Nucleus accumbens (tissue), 56 donors: ENCODE results near the gene LMLN.
"Not testable (repeated sequence)": the region's sequence is repeated elsewhere in the genome, so short reads cannot be mapped to it uniquely, and the experiment has no call there.

Experiments
- DNase-seq, 56 donors: peaks; one replicate each; lab custom pipeline; 2025; lab: John Stamatoyannopoulos, UW

The LMLN gene

GRCh38 chr3:198070871-198071270 lies 110.9 kb downstream of the LMLN start:
- no peak for DNase-seq

- peak in 11 of 56 donors; percentile 1 to 69 (median 33) for DNase-seq
Observed at GRCh38 chr3:198071602-198072287, 111.7 kb downstream of the LMLN start.

- DNase-seq, result no peak
Observed at GRCh38 chr3:198076722-198077308, 116.8 kb downstream of the LMLN start.

- peak in 22 of 56 donors; percentile 17 to 64 (median 43) for DNase-seq
Observed at GRCh38 chr3:198079771-198080520, 119.9 kb downstream of the LMLN start.

GRCh38 chr3:198080521-198081384 lies 120.7 kb downstream of the LMLN start:
- peak in 34 of 56 donors; percentile 8 to 65 (median 38) for DNase-seq

- peak in 2 of 56 donors; percentile 15 to 21 for DNase-seq
Observed at GRCh38 chr3:198081421-198081844, 121.4 kb downstream of the LMLN start.

- not testable (repeated sequence) for DNase-seq
Observed at GRCh38 chr3:198082226-198082625, 122.2 kb downstream of the LMLN start.

GRCh38 chr3:198088421-198088955 lies 128.5 kb downstream of the LMLN start:
- DNase-seq, result no peak

- no peak for DNase-seq
Observed at GRCh38 chr3:198090795-198091332, 130.8 kb downstream of the LMLN start.

- no peak for DNase-seq
Observed at GRCh38 chr3:198092276-198092675, 132.3 kb downstream of the LMLN start.

- DNase-seq, result no peak
Observed at GRCh38 chr3:198093112-198093679, 133.2 kb downstream of the LMLN start.
